K562 (cell line): ENCODE data around the gene PRSS38. TPM values are rescaled to one million over a fixed set of nuclear protein-coding genes. Genes with fewer than 3 reads are reported as not detected.
A peak's percentile ranks its signal among the peaks of the same experiment; 100 is the strongest.

Experiments used
- ATAC-seq: fragments of 200-7000 bp; cut with Tn5 transposase; 3 replicates; pipeline ENCODE4 v1.9.1; 2020; ENCODE audit warnings: moderate library complexity
- BruUV-seq: library from RNA; stranded (reverse); fragments of 400-500 nt; replicated peaks from 2 replicates; lab custom pipeline; 2021; lab: Mats Ljungman, UMichigan
- CTCF ChIA-PET: fragments of 300-600 bp; formaldehyde crosslinking; extraction: SDS; loops from one replicate; lab custom pipeline; 2021; ENCODE audit warnings: low intra/inter-chr PET ratio; lab: Yijun Ruan, JAX
- POLR2A ChIA-PET: fragments of 300-600, 350-650 bp; sonication (Branson Sonifier 250); formaldehyde crosslinking; extraction: SDS; loops from one replicate; lab custom pipeline; 2021; ENCODE audit warnings: antibody characterized with exemption, inconsistent platforms; lab: Yijun Ruan, JAX
- DNase-seq, 4 experiments: peaks; one replicate each; pipeline versions ENCODE4 v3.0.0 to v3.0.0-alpha.2; 2011 to 2018; ENCODE audit warnings: low spot score in 3 of 4, mixed read lengths in 3 of 4; ENCODE audit errors: extremely low read depth in 1 of 4
- FAIRE-seq: peaks from 2 replicates; lab custom pipeline; 2011; peaks lifted over from hg19 to GRCh38; lab: Jason Lieb, UNC
- H2AFZ ChIP-seq: 2 replicates; pipeline ENCODE4 v1.6.0; 2011; ENCODE audit warnings: low read depth, low read length, control low read depth, inconsistent platforms
- H3K27ac ChIP-seq: fragments of 200-600 bp; 3 replicates; pipeline ENCODE4 v1.8.0; 2011; ENCODE audit warnings: low read depth, mild to moderate bottlenecking, control low read depth, inconsistent platforms, low read length, moderate library complexity, mixed read lengths; ENCODE audit errors: extremely low read depth
- H3K27me3 ChIP-seq, 2 experiments: fragments of 300-600 bp in 1 of 2; 2 replicates in 1 of 2; 3 replicates in 1 of 2; pipeline versions ENCODE4 v1.6.0 to v1.8.0; 2011; ENCODE audit warnings: inconsistent platforms in 2 of 2, low read length in 2 of 2, mild to moderate bottlenecking in 1 of 2, mixed read lengths in 1 of 2, moderate library complexity in 1 of 2; ENCODE audit not compliant: control insufficient read depth in 2 of 2, insufficient read depth in 2 of 2
- H3K36me3 ChIP-seq: fragments of 300-600 bp; 3 replicates; pipeline ENCODE4 v1.8.0; 2011; ENCODE audit warnings: mild to moderate bottlenecking, low read length, inconsistent platforms; ENCODE audit not compliant: control insufficient read depth, insufficient read depth
- H3K4me1 ChIP-seq, 2 experiments: fragments of 200-600 bp in 1 of 2; replicated peaks in 1 of 2; 2 replicates in 1 of 2; 3 replicates in 1 of 2; pipeline versions ENCODE4 v1.5.1 to v1.8.0; 2011; ENCODE audit warnings: inconsistent platforms in 2 of 2, low read length in 2 of 2, mild to moderate bottlenecking in 1 of 2, mixed read lengths in 1 of 2, moderate library complexity in 1 of 2; ENCODE audit not compliant: control insufficient read depth in 2 of 2, insufficient read depth in 2 of 2
- H3K4me2 ChIP-seq: 2 replicates; pipeline ENCODE4 v1.6.1; 2011; ENCODE audit warnings: low read length, control low read depth, inconsistent platforms, mixed read lengths; ENCODE audit not compliant: insufficient read depth
- H3K4me3 ChIP-seq: fragments of 200-600 bp; sonication (generic), shearing (Covaris generic); 2 replicates; pipeline ENCODE4 v1.5.1; 2016; ENCODE audit warnings: control low read depth, inconsistent platforms
- H3K79me2 ChIP-seq: fragments of 200-600 bp; 3 replicates; pipeline ENCODE4 v1.8.0; 2011; ENCODE audit warnings: low read length, inconsistent platforms; ENCODE audit not compliant: control insufficient read depth, insufficient read depth
- H3K9ac ChIP-seq, 2 experiments: 2 replicates each; pipeline versions ENCODE4 v1.6.0 to v1.6.1; 2011; ENCODE audit warnings: low read depth in 2 of 2, low read length in 2 of 2, control low read depth in 1 of 2, inconsistent platforms in 1 of 2, mild to moderate bottlenecking in 1 of 2, mixed read lengths in 1 of 2; ENCODE audit not compliant: insufficient read depth in 1 of 2
- H3K9me1 ChIP-seq: one replicate; pipeline ENCODE4 v1.6.0; 2011; ENCODE audit warnings: inconsistent platforms, mild to moderate bottlenecking, low read length, moderate library complexity; ENCODE audit not compliant: control insufficient read depth, insufficient read depth
- H3K9me3 ChIP-seq: replicated peaks from 2 replicates; pipeline ENCODE4 v1.5.1; 2011; ENCODE audit warnings: low read depth, low read length, inconsistent platforms; ENCODE audit not compliant: control insufficient read depth, insufficient read depth
- H4K20me1 ChIP-seq: replicated peaks from 2 replicates; pipeline ENCODE4 v1.6.1; 2011; ENCODE audit warnings: low read length, inconsistent platforms, mixed read lengths; ENCODE audit not compliant: control insufficient read depth, insufficient read depth
- NBN ChIP-seq: fragments of 450-650 bp; IDR thresholded peaks from 2 replicates; pipeline ENCODE4 v1.6.1; 2016; ENCODE audit warnings: low read depth, mild to moderate bottlenecking
- TFAM ChIP-seq: fragments of 250-450 bp; sonication (Bioruptor Pico); conservative IDR thresholded peaks from 2 replicates; pipeline ENCODE4 v1.5.0; 2021; ENCODE audit warnings: mild to moderate bottlenecking, moderate library complexity
- WGBS: fragments of 100-300 bp; shearing (Covaris generic); methylation state at CpG from one replicate; pipeline ENCODE4 v1.1.6; 2016; ENCODE audit warnings: low coverage, mixed read lengths; ENCODE audit not compliant: insufficient coverage; ENCODE audit errors: missing lambda C conversion rate; 5-methylcytosine and 5-hydroxymethylcytosine counted together
- in situ Hi-C: fragments of 300-500 bp; cut with MboI; formaldehyde crosslinking; loops from 4 replicates; pipeline ENCODE4 v1.15.0; 2018; ENCODE audit warnings: inconsistent platforms, mixed read lengths
- intact Hi-C: fragments of 100-400 bp; cut with micrococcal nuclease; formaldehyde crosslinking; loops from 2 replicates; pipeline ENCODE4 v1.14.2; 2022
- polyA plus RNA-seq, 8 experiments: library from polyadenylated mRNA; depleted of rRNA in 4 of 8; stranded (reverse) in 5 of 8; unstranded in 3 of 8; fragments of >200 nt; fragmentation: Nextera tagmentation in 2 of 8; fragmentation: Illumina TruSeq in 1 of 8; extraction: Ambion mirVana in 2 of 8; extraction: Trizol in 1 of 8; gene quantifications; 2 replicates each; pipeline versions ENCODE4 v1.2.1 to v1.2.3, GENCODE V29; 2011 to 2014; ENCODE audit warnings: inconsistent platforms in 1 of 8, missing spikeins in 1 of 8
- total RNA-seq, 7 experiments: library from RNA; depleted of rRNA in 6 of 7; stranded (reverse); fragments of >200 nt in 6 of 7; fragmentation: Illumina TruSeq in 2 of 7; extraction: Trizol in 2 of 7; gene quantifications; 2 replicates each; pipeline versions ENCODE4 v1.2.1 to v1.2.3, GENCODE V29; 2011 to 2021; ENCODE audit warnings: low replicate concordance in 1 of 7
- TF ChIP-seq, protein P1 (sequence below): sonication (generic); formaldehyde crosslinking; IDR thresholded peaks from 2 replicates; pipeline ENCODE4 v1.8.1; 2023; ENCODE audit warnings: mild to moderate bottlenecking, missing genetic modification reagents

The PRSS38 gene
- total and polyA plus RNA-seq, 9 of the 15 experiments (the other 6 are each of a cell fraction or from before 2014, with no cell fraction given) = 0.09 to 0.14 TPM; not detected in 7

DNA sequence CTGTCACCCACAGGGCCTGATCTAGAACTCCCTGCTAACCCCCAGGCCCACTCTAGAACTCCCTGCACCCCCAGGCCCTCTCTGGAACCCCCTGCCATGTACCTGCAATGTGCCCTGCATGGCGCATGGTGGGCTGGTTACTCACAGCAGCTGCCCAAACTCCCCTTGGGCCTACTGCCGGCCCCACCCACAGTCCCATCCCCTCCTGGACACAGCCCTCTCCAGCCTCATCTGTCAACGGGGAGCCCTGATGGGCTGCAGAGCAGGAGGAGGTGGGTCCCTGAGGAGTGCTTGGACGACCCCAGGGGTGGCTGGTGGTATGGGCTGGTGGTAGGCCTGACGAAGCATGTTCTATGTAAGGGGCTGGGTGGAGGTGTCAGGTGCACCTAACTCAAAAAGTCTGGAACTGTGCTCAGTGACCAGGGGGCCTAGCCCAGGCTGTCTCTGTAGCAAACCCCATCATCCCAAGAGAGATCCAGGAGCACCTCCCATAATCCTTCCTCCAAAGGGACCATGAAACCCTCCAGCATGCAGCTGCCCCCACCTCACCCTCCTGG is 19.0 kb upstream of the PRSS38 start:
- H3K4me1 ChIP-seq = peaks cover 0 to 23% of the 10 kb centered on the region in 2 experiments; a peak in 2 of 5 replicates
- intact Hi-C loops = no loop called here
- ChIA-PET POLR2A (interaction anchor here (0.6 to 1.0 kb wide), 2 partner anchors 11 to 257 kb away, joined by 3 read pairs; no protein-coding TSS in a partner anchor), CTCF (no interaction called here)
- peak in 2 of 4 experiments; percentile 7 for DNase-seq
- no peak for ATAC-seq
- H3K9ac ChIP-seq = no peak overlapping the region
- no peaks in the 10 kb centered on the region for H3K79me2 ChIP-seq
- H3K27ac ChIP-seq = no peak overlapping the region
- BruUV-seq = no TSS peak
- H3K9me3 ChIP-seq = no peaks in the 10 kb centered on the region
- WGBS = 3% methylated on average over 5 of the region's 5 CpGs
- no peaks in the 10 kb centered on the region for H3K9me1 ChIP-seq
- H3K4me2 ChIP-seq = no peak overlapping the region
- no peak overlapping the region for H2AFZ ChIP-seq
- H4K20me1 ChIP-seq = no peaks in the 10 kb centered on the region; the same call in 1 of the 2 replicates
- in situ Hi-C loops = no loop called here
- no peaks in the 10 kb centered on the region for H3K36me3 ChIP-seq
- TF ChIP-seq, protein P1, sequence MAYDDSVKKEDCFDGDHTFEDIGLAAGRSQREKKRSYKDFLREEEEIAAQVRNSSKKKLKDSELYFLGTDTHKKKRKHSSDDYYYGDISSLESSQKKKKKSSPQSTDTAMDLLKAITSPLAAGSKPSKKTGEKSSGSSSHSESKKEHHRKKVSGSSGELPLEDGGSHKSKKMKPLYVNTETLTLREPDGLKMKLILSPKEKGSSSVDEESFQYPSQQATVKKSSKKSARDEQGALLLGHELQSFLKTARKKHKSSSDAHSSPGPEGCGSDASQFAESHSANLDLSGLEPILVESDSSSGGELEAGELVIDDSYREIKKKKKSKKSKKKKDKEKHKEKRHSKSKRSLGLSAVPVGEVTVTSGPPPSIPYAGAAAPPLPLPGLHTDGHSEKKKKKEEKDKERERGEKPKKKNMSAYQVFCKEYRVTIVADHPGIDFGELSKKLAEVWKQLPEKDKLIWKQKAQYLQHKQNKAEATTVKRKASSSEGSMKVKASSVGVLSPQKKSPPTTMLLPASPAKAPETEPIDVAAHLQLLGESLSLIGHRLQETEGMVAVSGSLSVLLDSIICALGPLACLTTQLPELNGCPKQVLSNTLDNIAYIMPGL (CRISPR knock-in tag) = no peak
- TF ChIP-seq NBN = no peak
- no peak for TF ChIP-seq TFAM (CRISPR knock-in tag)
- H3K27me3 ChIP-seq = peaks cover 0 to 6% of the 10 kb centered on the region in 2 experiments; a peak in 2 of 5 replicates
- FAIRE-seq = no peak
- no peak overlapping the region for H3K4me3 ChIP-seq
